Stimulated activated CD4-positive, alpha-beta T cell treated with anti-CD3 and anti-CD28 coated beads, Interleukin-12 subunit alpha, Interleukin-12 subunit beta, amount 100 ng/mL, for 24 hours (primary cell): Measurements from ENCODE around the gene RFX2.
"Not testable (repeated sequence)": the region's sequence is repeated elsewhere in the genome, so short reads cannot be mapped to it uniquely, and the experiment has no call there.

Experiments used
- DNase-seq, 2 experiments: peaks; one replicate each; pipeline ENCODE4 v3.0.0-alpha.2; 2020; ENCODE audit warnings: low read depth in 2 of 2

Gene RFX2

GRCh38 chr19:6074709-6075403 is 35.4 kb downstream of the RFX2 start:
- DNase-seq, result no peak

GRCh38 chr19:6073858-6074708 is 36.2 kb downstream of the RFX2 start:
- no peak for DNase-seq

GRCh38 chr19:6073233-6073632 is 37.1 kb downstream of the RFX2 start:
- DNase-seq, result not testable (repeated sequence)

GRCh38 chr19:6071875-6072274 is 38.4 kb downstream of the RFX2 start:
- DNase-seq, result no peak

DNA sequence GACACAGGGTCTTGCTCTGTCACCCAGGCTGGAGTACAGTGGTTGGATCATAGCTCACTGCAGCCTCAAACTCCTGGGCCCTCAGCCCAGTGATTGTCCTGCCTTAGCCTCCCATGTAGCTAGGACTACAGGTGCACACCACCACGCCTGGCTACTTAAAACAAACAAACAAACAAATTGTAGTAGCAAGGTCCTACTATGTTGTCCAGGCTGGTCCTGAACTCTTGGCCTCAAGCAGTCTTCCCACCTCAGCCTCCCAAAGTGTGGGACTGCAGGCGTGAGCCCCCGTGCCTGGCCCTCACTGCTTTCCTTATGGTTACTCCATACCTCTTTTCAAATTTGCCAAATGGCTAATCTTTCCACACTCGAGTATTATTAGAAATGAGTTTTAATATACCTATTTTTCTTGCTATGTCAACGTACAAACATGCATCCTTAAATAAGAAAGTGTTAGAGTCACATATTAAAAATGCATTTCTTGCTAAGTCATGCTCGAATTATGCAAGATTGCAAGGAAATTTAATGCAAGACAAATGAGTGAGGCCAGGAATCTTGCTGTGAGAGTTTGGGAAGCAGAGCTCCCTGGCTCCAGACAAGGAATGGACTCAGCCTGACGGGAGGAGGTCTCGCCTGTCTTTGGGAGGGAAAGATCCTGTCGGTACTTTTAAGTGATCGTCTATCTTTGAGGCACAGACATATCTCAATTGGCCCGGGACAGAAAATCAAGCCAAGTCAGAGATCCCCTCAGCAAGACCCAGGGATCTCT is 39.4 kb downstream of the RFX2 start:
- DNase-seq, result no peak

DNA sequence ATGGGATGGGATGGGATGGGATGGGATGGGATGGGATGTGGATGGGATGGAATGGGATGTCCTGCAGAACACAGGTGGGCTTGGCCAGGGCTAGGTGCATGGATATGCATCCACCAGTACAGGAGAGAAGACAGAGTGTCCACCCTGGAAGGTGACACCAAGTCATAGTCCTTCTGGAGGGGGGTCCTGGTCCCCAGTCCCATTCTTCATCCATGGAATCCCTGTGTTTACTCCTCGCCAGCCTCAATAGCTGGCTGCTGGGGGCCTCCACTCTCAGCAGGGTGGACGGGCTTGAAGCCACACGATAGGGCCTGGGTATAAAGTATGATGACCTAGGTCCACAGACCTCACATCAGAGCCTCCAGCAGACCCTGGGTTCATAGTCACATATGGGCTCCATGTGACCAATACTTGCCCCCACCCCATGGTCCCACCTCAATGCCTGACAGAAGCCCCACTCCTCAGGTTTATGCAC is 40.1 kb downstream of the RFX2 start:
- no peak for DNase-seq

- DNase-seq, result no peak
Observed at GRCh38 chr19:6069268-6069791, 41.0 kb downstream of the RFX2 start.

GRCh38 chr19:6068711-6069110 is 41.6 kb downstream of the RFX2 start:
- DNase-seq, result no peak

GRCh38 chr19:6067975-6068374 is 42.3 kb downstream of the RFX2 start:
- DNase-seq, result no peak

DNA sequence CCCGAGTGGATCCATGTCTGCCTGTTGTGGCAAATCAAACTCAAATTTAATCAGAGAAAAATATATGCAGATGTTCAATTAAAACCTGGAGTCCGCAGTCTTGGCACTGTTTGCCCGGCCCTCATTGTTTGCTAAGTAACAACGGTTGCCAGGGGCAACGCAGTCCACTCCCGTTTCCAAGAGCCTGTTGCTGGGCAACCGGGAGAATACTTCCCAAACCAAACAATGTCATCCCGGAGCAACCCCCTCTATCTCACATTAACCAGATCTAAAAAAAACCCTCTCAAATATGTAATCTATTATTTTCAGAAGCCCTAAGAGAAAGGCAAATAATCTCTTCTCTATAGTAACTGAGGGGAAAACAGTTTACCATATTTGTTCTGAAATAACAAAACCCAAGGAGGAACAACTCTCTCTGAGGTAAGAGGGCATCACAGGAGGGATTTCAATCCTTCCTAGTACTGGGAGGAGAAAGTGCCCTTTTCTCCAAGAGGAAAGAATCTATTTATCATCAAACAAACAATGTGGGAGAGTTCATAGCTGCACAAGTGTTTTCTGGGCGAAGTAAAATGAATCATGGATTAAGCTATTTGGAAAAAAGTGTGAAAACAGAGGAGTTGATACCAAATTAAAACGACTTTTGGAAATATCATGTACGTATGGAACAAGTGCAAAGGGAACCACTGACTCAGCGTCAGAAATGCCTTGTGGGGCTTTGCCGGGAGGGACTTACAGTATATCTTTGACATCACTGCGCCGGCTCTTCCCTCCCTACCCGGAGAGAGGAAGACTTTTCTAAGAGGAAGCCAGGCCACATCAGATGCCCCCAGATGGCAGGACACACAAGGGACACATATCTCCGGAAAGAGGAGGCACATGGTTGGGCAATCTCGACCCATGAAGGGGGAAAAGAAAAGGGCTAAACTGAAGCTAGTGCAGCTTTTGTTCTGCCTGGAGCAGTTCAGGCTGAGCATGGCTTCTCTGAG is 43.3 kb downstream of the RFX2 start:
- DNase-seq, result no peak

- no peak for DNase-seq
Observed at GRCh38 chr19:6065685-6066374, 44.5 kb downstream of the RFX2 start.

DNA sequence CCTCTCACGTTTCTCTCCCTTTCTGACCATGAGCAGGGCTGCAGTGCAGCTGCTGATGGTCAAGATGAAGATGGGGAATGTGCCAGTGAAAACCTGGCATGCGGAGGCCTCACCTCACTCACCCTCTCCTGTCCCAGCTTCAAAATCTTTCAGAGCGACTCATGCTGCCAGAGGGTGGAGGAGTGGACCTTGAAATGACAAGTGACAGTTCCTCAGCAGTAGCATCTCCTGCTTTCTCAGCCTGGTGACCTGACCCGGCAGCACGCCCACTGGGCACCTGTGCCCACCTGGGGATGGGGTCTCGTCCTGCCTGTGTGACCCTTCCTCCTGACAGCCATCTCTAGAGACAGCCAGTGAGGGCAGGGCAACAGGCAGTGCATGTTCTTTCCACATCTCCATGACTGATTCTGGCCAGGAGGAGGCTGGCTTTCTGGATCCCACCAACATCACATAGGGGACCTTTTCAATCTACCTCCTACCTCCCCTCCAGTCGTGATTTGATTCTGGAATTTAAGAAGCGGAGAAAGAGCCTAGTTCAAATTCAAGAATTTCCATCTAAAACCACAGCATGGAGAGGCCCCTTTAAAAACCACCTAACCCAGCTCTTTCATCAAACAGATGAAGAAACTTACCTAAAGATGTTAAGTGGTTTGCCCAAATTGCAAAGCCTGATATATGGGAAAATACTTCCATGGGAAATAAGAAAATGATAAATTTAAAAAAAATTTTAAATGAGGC is 45.8 kb downstream of the RFX2 start:
- DNase-seq, result no peak

GRCh38 chr19:6063576-6064335 is 46.5 kb downstream of the RFX2 start:
- DNase-seq, result no peak

DNA sequence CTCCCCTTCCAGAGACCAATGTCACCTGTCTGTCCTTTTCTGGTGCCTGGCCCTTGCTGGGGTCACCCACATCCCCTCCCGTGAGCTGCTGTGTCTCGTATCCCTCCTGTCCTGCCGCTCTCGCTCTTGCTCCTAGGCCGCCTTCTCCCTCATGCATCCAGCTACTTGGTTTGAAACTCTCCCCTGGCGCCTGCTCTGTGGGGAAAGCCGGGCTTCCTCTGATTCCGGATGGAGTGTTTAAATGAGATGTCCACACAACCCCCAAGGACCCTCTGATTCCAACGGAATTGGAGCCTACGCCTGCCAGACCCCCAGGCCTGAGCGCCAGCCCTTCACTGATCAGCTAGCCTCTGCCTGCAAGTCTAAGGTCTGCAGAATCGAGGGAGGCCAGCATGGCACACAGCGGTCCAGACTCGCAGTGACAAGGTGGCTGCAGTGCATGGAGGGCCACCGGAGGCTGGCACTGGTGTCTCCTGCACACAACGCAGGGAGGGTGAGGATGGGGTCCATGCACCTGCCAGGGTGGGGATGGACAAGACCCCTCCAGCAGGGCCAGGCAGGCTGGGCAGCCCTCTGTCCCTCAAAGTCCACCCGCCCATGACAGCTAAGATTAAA is 47.2 kb downstream of the RFX2 start:
- no peak for DNase-seq

GRCh38 chr19:6062274-6062673 is 48.0 kb downstream of the RFX2 start:
- no peak for DNase-seq

DNA sequence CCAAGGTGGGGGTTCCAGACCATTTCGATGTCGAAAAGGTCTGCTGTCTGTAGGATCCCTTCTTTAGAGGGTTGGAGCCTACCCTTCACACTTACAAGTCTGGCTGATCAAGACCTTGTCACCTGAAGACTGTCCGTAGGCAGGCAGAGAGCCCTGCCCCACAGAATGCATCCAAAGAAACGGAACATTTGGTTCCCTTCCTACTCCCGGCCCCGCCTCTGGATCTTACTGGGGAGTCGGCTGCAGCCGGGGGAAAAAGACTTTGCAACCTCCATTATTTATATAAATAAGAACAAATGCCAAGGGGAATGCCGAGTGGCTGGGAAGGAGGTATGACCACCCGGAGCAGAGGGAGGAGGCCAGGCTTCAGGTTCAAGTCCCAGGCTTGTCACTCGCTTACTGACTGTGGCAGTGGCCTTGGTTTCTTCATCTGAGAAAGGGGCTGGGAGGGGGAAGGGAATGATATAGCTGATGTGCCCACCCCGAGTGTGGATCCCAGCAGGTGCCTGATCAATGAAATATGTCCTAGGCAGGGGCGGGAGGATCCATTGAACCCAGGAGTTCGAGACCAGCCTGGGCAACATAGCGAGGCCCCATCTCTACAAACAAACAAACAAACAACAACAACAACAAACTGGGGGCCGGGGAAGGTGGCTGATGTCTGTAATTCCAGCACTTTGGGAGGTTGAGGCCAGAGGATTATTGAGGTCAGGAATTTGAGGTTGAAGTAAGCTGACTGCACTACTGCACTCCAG is 48.7 kb downstream of the RFX2 start:
- DNase-seq, result no peak

- no peak for DNase-seq
Observed at GRCh38 chr19:6060600-6061375, 49.5 kb downstream of the RFX2 start.
